HG03175 (cell line): ENCODE measurements around the gene RASGEF1C.

Experiments used
- ATAC-seq: cut with Tn5 transposase; IDR thresholded peaks from one replicate; pipeline ENCODE4 v1.9.1; 2021; ENCODE audit warnings: mild to moderate bottlenecking, moderate library complexity; ENCODE audit not compliant: unreplicated experiment

The RASGEF1C gene

DNA sequence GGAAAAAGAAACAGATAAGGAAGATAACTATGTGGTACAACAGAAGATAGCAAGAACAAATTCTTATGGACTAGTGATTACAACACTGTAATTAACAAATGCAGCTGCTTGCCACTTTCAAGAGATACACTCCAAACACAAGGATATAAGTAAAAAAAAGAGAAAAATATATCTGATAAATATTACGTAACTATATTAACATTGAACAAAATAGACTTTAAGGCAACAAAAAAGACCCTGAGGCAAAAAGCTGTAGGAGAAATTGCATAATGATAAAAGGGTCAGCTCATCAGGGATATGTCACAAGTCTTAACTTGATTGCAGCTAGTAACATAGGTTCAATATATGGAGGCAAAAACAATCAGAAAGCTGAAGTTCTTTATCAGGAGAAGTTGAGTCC is 86.1 kb downstream of the RASGEF1C start:
- ATAC-seq = no peak

GRCh38 chr5:180121826-180122413 is 87.1 kb downstream of the RASGEF1C start:
- ATAC-seq = no peak

DNA sequence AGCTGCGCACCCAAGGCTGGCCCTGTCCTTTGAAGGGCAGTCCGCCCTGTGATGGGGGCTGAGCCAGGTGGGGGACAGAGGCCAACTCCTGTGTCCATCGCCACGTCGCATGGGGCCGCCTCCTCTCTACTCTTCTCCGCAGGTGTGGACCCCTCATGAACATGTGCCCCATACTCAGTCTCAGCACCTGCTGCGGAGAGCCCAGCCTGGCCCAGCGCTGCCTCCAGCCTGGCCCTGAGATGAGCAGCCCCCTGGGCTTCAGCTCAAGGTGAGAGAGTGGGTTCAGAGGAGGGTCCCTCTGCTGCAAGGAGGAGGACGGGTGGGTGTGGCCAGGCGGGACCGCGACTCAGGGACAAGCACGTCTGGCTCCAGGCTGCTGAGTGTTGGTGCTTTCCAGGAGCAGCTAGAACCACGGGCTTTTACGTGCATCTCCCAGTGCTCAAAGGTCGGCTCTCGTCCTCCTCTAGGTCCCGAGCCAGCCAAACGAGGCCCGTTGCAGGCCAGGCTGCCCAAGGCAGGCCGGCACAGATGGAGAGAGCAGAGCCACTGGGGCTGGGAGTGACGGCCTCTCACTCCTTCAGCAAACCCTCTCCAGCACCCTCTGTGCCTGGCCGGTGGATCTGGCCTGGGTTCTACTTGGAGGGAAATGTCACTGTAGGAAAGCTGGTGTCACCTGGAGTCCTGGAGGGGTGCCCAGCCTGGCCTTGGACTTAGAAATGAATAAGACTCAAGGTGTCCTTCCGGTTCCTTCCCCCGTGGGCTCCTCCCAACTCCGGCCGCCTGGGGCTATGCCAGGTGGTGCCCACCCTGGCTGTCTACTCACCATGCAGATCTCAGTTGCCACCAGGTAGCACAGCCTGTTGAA is 88.5 kb downstream of the RASGEF1C start:
- ATAC-seq = no peak

DNA sequence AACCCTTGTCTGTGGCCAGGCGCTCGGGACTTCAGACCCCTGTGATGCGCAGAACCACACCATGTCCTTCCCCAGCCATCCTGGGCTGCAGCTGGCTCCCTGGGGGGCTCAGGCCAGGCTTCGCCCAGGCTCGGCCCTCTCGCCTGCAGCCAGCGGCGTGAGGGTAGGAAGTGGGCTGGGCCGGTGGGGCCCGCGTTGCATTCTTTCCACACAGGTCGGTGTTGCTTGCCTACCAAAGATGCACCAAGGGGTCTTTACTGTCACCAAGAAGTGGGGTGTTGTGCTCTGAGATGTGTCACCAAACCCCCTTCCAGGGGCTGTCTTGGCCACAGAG is 89.1 kb downstream of the RASGEF1C start:
- ATAC-seq = no peak

- ATAC-seq = no peak
These were observed 89.7 kb downstream of the RASGEF1C start for GRCh38 chr5:180119031-180119902.

GRCh38 chr5:180118391-180118791 is 90.6 kb downstream of the RASGEF1C start:
- ATAC-seq = no peak

DNA sequence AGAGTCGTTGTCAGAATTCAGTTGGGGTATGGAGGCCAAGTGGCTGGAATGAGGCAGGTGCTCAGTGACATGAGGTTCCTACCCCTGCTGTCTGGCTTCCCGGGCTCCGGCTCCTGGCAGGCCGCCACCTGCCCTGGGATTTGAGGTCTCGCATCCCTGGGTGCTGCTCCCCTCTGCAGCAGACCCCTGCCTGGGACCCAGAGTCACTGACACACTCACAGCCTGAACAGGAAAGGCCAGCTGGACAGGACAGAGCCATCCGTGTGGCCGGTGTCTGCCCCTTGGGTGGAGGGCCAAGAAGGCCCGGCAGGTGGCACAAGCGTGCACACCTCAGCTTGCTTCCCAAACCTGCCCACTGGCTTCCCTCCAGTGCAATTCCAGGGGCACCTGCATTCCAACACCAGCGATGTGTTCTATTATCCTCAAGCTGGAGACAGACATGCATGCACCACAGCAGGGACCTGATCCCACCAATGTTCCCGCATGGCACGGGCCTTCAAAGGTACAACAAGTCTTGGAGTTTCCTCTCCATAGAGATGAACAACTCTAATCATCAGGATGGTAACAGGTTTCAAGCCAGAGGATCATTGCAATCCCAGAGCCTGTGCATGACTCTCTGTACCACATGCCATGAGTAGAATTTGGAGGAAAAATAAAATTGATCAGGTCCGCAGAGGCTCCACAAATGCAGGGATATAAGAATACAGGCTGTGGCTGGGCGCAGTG is 91.8 kb downstream of the RASGEF1C start:
- no peak for ATAC-seq

DNA sequence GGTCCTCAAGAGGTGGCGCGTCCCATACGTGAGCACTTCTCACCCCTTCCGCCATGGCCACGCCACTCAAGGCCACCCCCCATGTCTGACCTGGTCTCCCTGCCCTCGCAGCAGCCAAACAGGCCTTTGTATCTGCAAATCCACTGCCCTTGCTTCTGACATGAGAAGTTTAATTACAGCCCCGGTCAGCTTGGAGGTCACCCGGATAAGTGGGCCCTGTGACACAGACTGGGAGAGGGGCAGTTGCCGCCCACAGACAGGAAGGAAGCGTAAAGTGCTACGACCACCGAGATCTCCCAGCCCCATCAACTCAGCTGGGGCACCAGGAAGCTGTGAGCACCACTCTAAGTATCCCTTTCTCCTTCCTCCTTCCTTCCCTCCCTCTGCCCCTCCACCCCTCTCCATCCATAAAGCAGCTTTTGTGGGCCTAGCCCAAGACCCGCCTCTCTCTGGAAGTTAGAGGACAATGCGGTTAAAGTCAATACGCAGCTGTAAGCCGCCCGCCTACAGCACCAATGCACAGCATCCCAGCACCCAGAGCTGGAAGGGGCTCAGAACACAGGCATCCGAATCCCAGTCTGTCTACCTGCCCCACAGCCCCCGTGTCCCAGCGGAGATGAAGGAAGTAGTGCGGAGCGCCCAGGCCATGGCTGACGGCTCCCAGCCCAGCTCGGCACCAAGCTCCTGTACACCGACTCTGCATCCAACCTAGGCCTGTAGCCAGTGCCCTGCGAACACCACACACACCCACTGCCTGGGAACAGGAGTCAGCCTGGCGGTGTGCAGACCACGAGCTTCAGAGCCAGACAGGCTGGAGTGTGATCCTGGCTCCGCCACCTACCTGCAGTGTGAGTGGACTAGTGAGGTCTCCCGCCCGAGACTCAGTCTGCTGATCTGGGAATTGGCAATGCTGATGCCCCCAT is 92.7 kb downstream of the RASGEF1C start:
- ATAC-seq = no peak

GRCh38 chr5:180115326-180116076 is 93.5 kb downstream of the RASGEF1C start:
- no peak for ATAC-seq

GRCh38 chr5:180114304-180115003 is 94.6 kb downstream of the RASGEF1C start:
- ATAC-seq = no peak

- no peak for ATAC-seq
These were observed 95.2 kb downstream of the RASGEF1C start for GRCh38 chr5:180113660-180114303.

GRCh38 chr5:180112181-180112861 is 96.7 kb downstream of the RASGEF1C start:
- ATAC-seq = no peak

DNA sequence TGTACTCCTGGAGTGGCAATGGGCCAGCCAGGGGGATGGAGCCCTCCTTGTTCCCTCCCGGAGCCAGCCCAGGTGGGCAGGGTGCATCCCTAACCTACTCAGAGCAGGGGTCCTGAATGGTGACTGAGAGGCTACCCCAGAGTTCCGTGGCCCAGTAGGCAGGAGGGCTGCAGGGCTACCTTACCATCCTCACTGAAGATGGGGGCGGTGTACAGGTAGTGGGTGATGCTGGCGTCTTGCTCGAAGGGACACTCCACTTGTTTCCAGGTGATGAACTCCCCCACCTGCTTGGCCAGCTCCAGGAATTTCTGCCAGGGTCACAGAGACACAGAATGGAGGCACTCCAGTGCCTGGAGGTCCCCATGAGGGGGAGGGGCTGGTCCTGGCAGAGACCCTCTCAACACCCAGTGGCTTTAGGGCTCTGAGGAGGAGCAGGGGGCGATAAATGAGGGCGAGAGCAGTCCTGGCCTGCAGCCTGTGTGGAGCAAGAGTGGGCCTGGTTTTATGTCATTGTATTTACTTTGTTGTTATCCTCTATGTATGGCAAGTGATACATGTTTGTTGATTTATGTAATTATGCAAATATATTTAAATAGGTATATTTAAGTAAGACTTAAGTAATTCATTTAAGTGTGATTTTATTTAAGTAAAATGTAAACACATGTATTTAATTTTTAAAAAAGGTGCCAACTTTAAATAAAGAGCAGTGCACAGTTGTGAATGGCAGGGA is 97.6 kb downstream of the RASGEF1C start:
- no peak for ATAC-seq

GRCh38 chr5:180109920-180110319 is 99.1 kb downstream of the RASGEF1C start:
- ATAC-seq = no peak

DNA sequence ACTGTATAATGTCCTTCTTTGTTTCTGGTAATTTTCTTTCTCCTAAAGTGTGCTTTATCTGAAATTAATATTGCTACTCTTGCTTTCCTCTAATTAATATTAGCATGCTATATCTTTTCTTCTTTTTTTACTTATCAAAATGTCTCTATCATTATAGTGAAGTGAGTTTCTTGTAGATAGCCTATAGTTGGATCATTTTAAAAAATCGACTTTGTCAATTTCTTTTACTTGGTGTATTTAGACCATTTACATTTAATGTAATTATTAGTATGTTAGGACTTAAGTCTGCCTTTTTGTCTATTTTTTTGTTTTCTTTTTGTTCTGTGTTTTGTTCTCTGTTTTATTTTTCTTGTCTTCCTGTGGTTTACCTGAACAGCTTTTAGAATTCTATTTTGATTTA is 102.0 kb downstream of the RASGEF1C start:
- ATAC-seq = no peak

- ATAC-seq = no peak
These were observed 103.1 kb downstream of the RASGEF1C start for GRCh38 chr5:180105827-180106312.

GRCh38 chr5:180104168-180104530 is 104.9 kb downstream of the RASGEF1C start:
- no peak for ATAC-seq
